IMR-90 (cell line): ENCODE measurements around the gene RYR3. TPM values are rescaled to one million over a fixed set of nuclear protein-coding genes. Genes with fewer than 3 reads are reported as not detected.

ENCODE experiments used
- ATAC-seq: fragments of 200-7000 bp; cut with Tn5 transposase; 2 replicates; pipeline ENCODE4 v1.9.1; 2020; ENCODE audit warnings: low read depth, mild to moderate bottlenecking, moderate library complexity
- BruUV-seq: library from RNA; stranded (reverse); fragments of 400-500 nt; replicated peaks from 2 replicates; lab custom pipeline; 2021; lab: Mats Ljungman, UMichigan
- CTCF ChIA-PET: fragments of 300-600 bp; formaldehyde crosslinking; extraction: SDS; loops from one replicate; lab custom pipeline; 2021; ENCODE audit warnings: antibody characterized with exemption; lab: Yijun Ruan, JAX
- POLR2A ChIA-PET: fragments of 300-600 bp; sonication (Branson Sonifier 250); formaldehyde crosslinking; loops from one replicate; lab custom pipeline; 2022; ENCODE audit warnings: antibody characterized with exemption; ENCODE audit not compliant: unreplicated experiment; lab: Charles Lee
- DNase-seq: peaks from one replicate; pipeline ENCODE4 v3.0.0; 2013
- H2AFZ ChIP-seq: replicated peaks from 2 replicates; pipeline ENCODE3; 2013; ENCODE audit warnings: low read length, mild to moderate bottlenecking; ENCODE audit not compliant: poor library complexity
- H2AK5ac ChIP-seq: 2 replicates; pipeline ENCODE4 v1.6.1; 2013; ENCODE audit warnings: low read depth, low read length, inconsistent platforms
- H2AK9ac ChIP-seq: replicated peaks from 2 replicates; pipeline ENCODE3; 2013; ENCODE audit warnings: mild to moderate bottlenecking, low read depth, low read length, moderate library complexity; ENCODE audit not compliant: poor library complexity
- H2BK120ac ChIP-seq: 2 replicates; pipeline ENCODE4 v1.6.1; 2013; ENCODE audit warnings: low read depth, low read length, inconsistent platforms
- H2BK15ac ChIP-seq: 3 replicates; pipeline ENCODE4 v1.6.1; 2013; ENCODE audit warnings: low read depth, low read length, inconsistent platforms
- H2BK20ac ChIP-seq: 2 replicates; pipeline ENCODE4 v1.6.1; 2013; ENCODE audit warnings: low read depth, mild to moderate bottlenecking, inconsistent platforms, low read length, moderate library complexity
- H2BK5ac ChIP-seq: 2 replicates; pipeline ENCODE4 v1.6.1; 2013; ENCODE audit warnings: mild to moderate bottlenecking, low read depth, low read length, inconsistent platforms; ENCODE audit not compliant: poor library complexity, severe bottlenecking
- H3K14ac ChIP-seq: replicated peaks from 2 replicates; pipeline ENCODE4 v1.6.1; 2013; ENCODE audit warnings: low read depth, low read length, inconsistent platforms
- H3K18ac ChIP-seq: 2 replicates; pipeline ENCODE4 v1.6.1; 2013; ENCODE audit warnings: low read depth, low read length, control low read depth
- H3K23ac ChIP-seq: 2 replicates; pipeline ENCODE4 v1.6.1; 2013; ENCODE audit warnings: low read depth, low read length, inconsistent platforms
- H3K27ac ChIP-seq: 2 replicates; pipeline ENCODE4 v1.5.1; 2013; ENCODE audit warnings: mild to moderate bottlenecking, control low read depth, low read length; ENCODE audit not compliant: insufficient read depth
- H3K27me3 ChIP-seq: 2 replicates; pipeline ENCODE4 v1.6.1; 2013; ENCODE audit warnings: low read length; ENCODE audit not compliant: control insufficient read depth, insufficient read depth
- H3K36me3 ChIP-seq: 2 replicates; pipeline ENCODE4 v1.6.1; 2013; ENCODE audit warnings: low read length, mixed read lengths; ENCODE audit not compliant: control insufficient read depth, insufficient read depth
- H3K4ac ChIP-seq: 2 replicates; pipeline ENCODE4 v1.6.1; 2013; ENCODE audit warnings: low read depth, low read length, inconsistent platforms
- H3K4me1 ChIP-seq: 2 replicates; pipeline ENCODE4 v1.6.1; 2013; ENCODE audit warnings: low read length, mixed read lengths; ENCODE audit not compliant: control insufficient read depth, insufficient read depth
- H3K4me2 ChIP-seq: 2 replicates; pipeline ENCODE4 v1.6.1; 2013; ENCODE audit warnings: low read depth, mild to moderate bottlenecking, control low read depth, low read length, moderate library complexity
- H3K4me3 ChIP-seq: 2 replicates; pipeline ENCODE4 v1.5.1; 2013; ENCODE audit warnings: low read depth, mild to moderate bottlenecking, control low read depth, low read length, moderate library complexity; ENCODE audit not compliant: insufficient read depth
- H3K56ac ChIP-seq: 2 replicates; pipeline ENCODE4 v1.6.1; 2013; ENCODE audit warnings: low read length, inconsistent platforms; ENCODE audit not compliant: insufficient read depth; ENCODE audit errors: extremely low read depth
- H3K79me1 ChIP-seq, 2 experiments: 2 replicates each; pipeline ENCODE4 v1.6.1; 2013; ENCODE audit warnings: low read length in 2 of 2, inconsistent platforms in 1 of 2, low read depth in 1 of 2
- H3K9ac ChIP-seq: 2 replicates; pipeline ENCODE4 v1.6.1; 2013; ENCODE audit warnings: low read depth, low read length, control low read depth
- H3K9me1 ChIP-seq: 2 replicates; pipeline ENCODE4 v1.6.1; 2013; ENCODE audit warnings: low read length, inconsistent platforms; ENCODE audit not compliant: insufficient read depth
- H3K9me3 ChIP-seq: 2 replicates; pipeline ENCODE4 v1.6.1; 2013; ENCODE audit warnings: low read length; ENCODE audit not compliant: control insufficient read depth, insufficient read depth
- H4K20me1 ChIP-seq: 2 replicates; pipeline ENCODE4 v1.6.1; 2013; ENCODE audit warnings: low read length, inconsistent platforms; ENCODE audit not compliant: insufficient read depth
- H4K5ac ChIP-seq: 2 replicates; pipeline ENCODE4 v1.6.1; 2013; ENCODE audit warnings: mild to moderate bottlenecking, low read depth, low read length, control low read depth
- H4K8ac ChIP-seq, 2 experiments: 2 replicates each; pipeline ENCODE4 v1.6.1; 2013; ENCODE audit warnings: low read depth in 2 of 2, low read length in 2 of 2, control low read depth in 1 of 2, inconsistent platforms in 1 of 2
- H4K91ac ChIP-seq: 2 replicates; pipeline ENCODE4 v1.6.1; 2013; ENCODE audit warnings: low read depth, low read length, inconsistent platforms; ENCODE audit not compliant: insufficient read depth
- CEBPB ChIP-seq: IDR thresholded peaks from 2 replicates; pipeline ENCODE4 v1.6.1; 2012; ENCODE audit warnings: low read depth, low read length, improper control_type of control experiment
- CHD1 ChIP-seq: IDR thresholded peaks from 2 replicates; pipeline ENCODE4 v1.6.1; 2012; ENCODE audit warnings: low read depth, low read length, improper control_type of control experiment
- CTCF ChIP-seq: conservative IDR thresholded peaks from 2 replicates; pipeline ENCODE4 v1.5.1; 2012; ENCODE audit warnings: mild to moderate bottlenecking, low read depth, low read length, improper control_type of control experiment
- ELK1 ChIP-seq: fragments of 150-350 bp; IDR thresholded peaks from 2 replicates; pipeline ENCODE4 v1.6.1; 2016; ENCODE audit warnings: low read depth, mild to moderate bottlenecking, low read length, moderate library complexity, borderline replicate concordance
- FOS ChIP-seq: fragments of 150-350 bp; IDR thresholded peaks from 2 replicates; pipeline ENCODE4 v1.6.1; 2016; ENCODE audit warnings: low read depth, low read length
- MAZ ChIP-seq: IDR thresholded peaks from 2 replicates; pipeline ENCODE4 v1.6.1; 2012; ENCODE audit warnings: low read depth, mild to moderate bottlenecking, low read length, improper control_type of control experiment, moderate library complexity, borderline replicate concordance
- MXI1 ChIP-seq: IDR thresholded peaks from 2 replicates; pipeline ENCODE4 v1.6.1; 2012; ENCODE audit warnings: low read depth, mild to moderate bottlenecking, low read length, moderate library complexity, borderline replicate concordance
- RCOR1 ChIP-seq: IDR thresholded peaks from 2 replicates; pipeline ENCODE4 v1.6.1; 2012; ENCODE audit warnings: mild to moderate bottlenecking, low read length, improper control_type of control experiment; ENCODE audit not compliant: insufficient replicate concordance
- SMC3 ChIP-seq: fragments of 150-350 bp; IDR thresholded peaks from 2 replicates; pipeline ENCODE4 v1.6.1; 2016; ENCODE audit warnings: low read depth, mild to moderate bottlenecking, antibody characterized with exemption, low read length, moderate library complexity
- WGBS, 2 experiments: methylation state at CpG; one replicate each; pipeline versions ENCODE4 v1.1.5 to v1.1.7; 2013; ENCODE audit warnings: missing lambda C conversion rate in 2 of 2; ENCODE audit not compliant: insufficient read length in 1 of 2; ENCODE audit errors: extremely low coverage in 2 of 2; 5-methylcytosine and 5-hydroxymethylcytosine counted together
- dilution Hi-C: fragments of 300-500 bp; cut with HindIII; formaldehyde crosslinking; loops from one replicate; pipeline ENCODE4 v1.14.3; 2018; ENCODE audit warnings: low sequenced_read_pairs; ENCODE audit not compliant: unreplicated experiment
- in situ Hi-C: fragments of 300-500 bp; cut with MboI; formaldehyde crosslinking; loops from 3 replicates; pipeline ENCODE4 v1.14.3; 2019; ENCODE audit warnings: low sequenced_read_pairs, inconsistent platforms, mixed read lengths
- intact Hi-C: fragments of 100-400 bp; cut with micrococcal nuclease; formaldehyde crosslinking; loops from 2 replicates; pipeline ENCODE4 v1.10.0; 2022
- polyA plus RNA-seq, 3 experiments: library from polyadenylated mRNA; depleted of rRNA; stranded (reverse); fragments of >200 nt; gene quantifications; 2 replicates each; pipeline ENCODE4 v1.2.3, GENCODE V29; 2012; ENCODE audit warnings: low replicate concordance in 1 of 3
- total RNA-seq: library from RNA; depleted of rRNA; stranded (reverse); fragments of >200 nt; gene quantifications from 2 replicates; pipeline ENCODE4 v1.2.3, GENCODE V29; 2012

The RYR3 gene
- total and polyA plus RNA-seq, 2 of the 4 experiments (the other 2 are of a cell fraction) = 0.18 TPM; not detected in 1

GRCh38 chr15:33278816-33279612 is 31.8 kb upstream of the RYR3 start:
- H4K91ac ChIP-seq = no peak overlapping the region
- in situ Hi-C loops (no loop called here), dilution Hi-C loops (no loop called here), intact Hi-C loops (no loop called here)
- no peak overlapping the region for H2BK5ac ChIP-seq
- H3K4me3 ChIP-seq = no peak overlapping the region
- H3K4me1 ChIP-seq = no peaks in the 10 kb centered on the region
- no peak overlapping the region for H3K23ac ChIP-seq
- CTCF ChIA-PET = interaction anchor here (0.8 to 1.4 kb wide), 2 partner anchors 12 to 13 kb away, joined by 3 read pairs; no protein-coding TSS in a partner anchor
- no peak overlapping the region for H2BK20ac ChIP-seq
- no peaks in the 10 kb centered on the region for H3K36me3 ChIP-seq
- peak; percentile 88 for ATAC-seq
- 0% methylated on average over 1 of the region's 4 CpGs; no CpG with 5 or more reads in 1 of the 2 experiments for WGBS, 2 experiments
- H3K56ac ChIP-seq = no peak overlapping the region
- H3K27ac ChIP-seq = no peak overlapping the region
- H2BK120ac ChIP-seq = no peak overlapping the region
- H3K9me3 ChIP-seq = no peaks in the 10 kb centered on the region
- H2AFZ ChIP-seq = peak overlapping the region; percentile 26
- H3K9me1 ChIP-seq = no peaks in the 10 kb centered on the region
- no peak overlapping the region for H4K5ac ChIP-seq
- H4K8ac ChIP-seq = no peak overlapping the region
- peak; percentile 84 for DNase-seq
- no peak overlapping the region for H3K18ac ChIP-seq
- no peaks in the 10 kb centered on the region for H3K79me1 ChIP-seq
- no TSS peak for BruUV-seq
- no peak overlapping the region for H3K4ac ChIP-seq
- no peak overlapping the region for H2AK5ac ChIP-seq
- no peak overlapping the region for H2BK15ac ChIP-seq
- no peak overlapping the region for H2AK9ac ChIP-seq
- peak; percentile 31; the same call in 1 of the 2 replicates for TF ChIP-seq MAZ
- 0 out of 2 replicates have a peak, but pooled peaks have one; percentile 7 for TF ChIP-seq CTCF
- no peak for TF ChIP-seq RCOR1
- peak; percentile 73; the same call in 1 of the 2 replicates for TF ChIP-seq FOS
- TF ChIP-seq SMC3 = no peak
- no peak for TF ChIP-seq CHD1
- no peak for TF ChIP-seq ELK1
- TF ChIP-seq CEBPB = peak; percentile 44; the same call in 1 of the 2 replicates
- TF ChIP-seq MXI1 = no peak
- H3K27me3 ChIP-seq = peaks cover 2% of the 10 kb centered on the region; the same call in 1 of the 2 replicates
- no peak overlapping the region for H3K4me2 ChIP-seq
- POLR2A ChIA-PET = no interaction called here
- H3K14ac ChIP-seq = no peak overlapping the region
- no peak overlapping the region for H3K9ac ChIP-seq
- H4K20me1 ChIP-seq = no peaks in the 10 kb centered on the region
